NCI-H345 (cell line): Measurements from ENCODE around the gene RPA1.

ENCODE experiments used
- DNase-seq: peaks from one replicate; lab custom pipeline; 2025; lab: John Stamatoyannopoulos, UW

RPA1 gene

GRCh38 chr17:1942666-1943435 is 113.0 kb downstream of the RPA1 start:
- no peak for DNase-seq

GRCh38 chr17:1943436-1943831 is 113.6 kb downstream of the RPA1 start:
- no peak for DNase-seq

- DNase-seq, result no peak
Observed at GRCh38 chr17:1945621-1946020, 115.8 kb downstream of the RPA1 start.

- no peak for DNase-seq
Observed at GRCh38 chr17:1946021-1946932, 116.5 kb downstream of the RPA1 start.

- DNase-seq, result no peak
Observed at GRCh38 chr17:1947229-1947742, 117.5 kb downstream of the RPA1 start.

GRCh38 chr17:1947743-1948516 is 118.1 kb downstream of the RPA1 start:
- no peak for DNase-seq

- DNase-seq, result no peak
Observed at GRCh38 chr17:1948517-1948825, 118.7 kb downstream of the RPA1 start.
